Astrocyte of the cerebellum (primary cell): ENCODE results near the gene NLRP13.

Experiments used
- DNase-seq: peaks from one replicate; pipeline ENCODE4 v3.0.0-alpha.2; 2011; ENCODE audit warnings: low read depth
- H3K4me3 ChIP-seq: 2 replicates; pipeline ENCODE4 v1.5.1; 2011; ENCODE audit warnings: mild to moderate bottlenecking, low read depth, low read length, moderate library complexity
- in situ Hi-C: cut with HindIII; loops from 2 replicates; pipeline ENCODE4 v1.10.0; 2017; ENCODE audit warnings: low sequenced_read_pairs
- TF ChIP-seq, protein P1 (sequence below): IDR thresholded peaks from 2 replicates; pipeline ENCODE4 v1.5.1; 2012; ENCODE audit warnings: low read length, low read depth, moderate library complexity, mild to moderate bottlenecking; ENCODE audit errors: missing control alignments

Gene NLRP13

DNA sequence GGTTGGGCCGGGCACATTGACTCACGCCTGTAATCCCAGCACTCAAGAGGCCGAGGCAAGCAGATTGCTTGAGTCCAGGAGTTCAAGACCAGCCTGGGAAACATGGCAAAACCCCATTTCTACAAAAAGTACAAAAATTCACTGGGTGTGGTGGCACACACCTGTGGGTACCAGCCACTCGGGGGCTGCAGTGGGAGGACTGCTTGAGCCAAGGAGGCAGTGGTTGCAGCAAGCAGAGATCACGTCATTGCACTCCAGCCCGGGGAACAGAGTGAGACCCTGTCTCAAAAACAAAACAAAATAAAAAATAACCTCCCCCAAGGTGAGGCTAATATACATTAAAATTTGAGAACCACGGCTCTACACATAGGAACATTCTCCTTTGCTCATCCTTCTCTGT is 24.9 kb downstream of the NLRP13 start:
- TF ChIP-seq, protein P1, sequence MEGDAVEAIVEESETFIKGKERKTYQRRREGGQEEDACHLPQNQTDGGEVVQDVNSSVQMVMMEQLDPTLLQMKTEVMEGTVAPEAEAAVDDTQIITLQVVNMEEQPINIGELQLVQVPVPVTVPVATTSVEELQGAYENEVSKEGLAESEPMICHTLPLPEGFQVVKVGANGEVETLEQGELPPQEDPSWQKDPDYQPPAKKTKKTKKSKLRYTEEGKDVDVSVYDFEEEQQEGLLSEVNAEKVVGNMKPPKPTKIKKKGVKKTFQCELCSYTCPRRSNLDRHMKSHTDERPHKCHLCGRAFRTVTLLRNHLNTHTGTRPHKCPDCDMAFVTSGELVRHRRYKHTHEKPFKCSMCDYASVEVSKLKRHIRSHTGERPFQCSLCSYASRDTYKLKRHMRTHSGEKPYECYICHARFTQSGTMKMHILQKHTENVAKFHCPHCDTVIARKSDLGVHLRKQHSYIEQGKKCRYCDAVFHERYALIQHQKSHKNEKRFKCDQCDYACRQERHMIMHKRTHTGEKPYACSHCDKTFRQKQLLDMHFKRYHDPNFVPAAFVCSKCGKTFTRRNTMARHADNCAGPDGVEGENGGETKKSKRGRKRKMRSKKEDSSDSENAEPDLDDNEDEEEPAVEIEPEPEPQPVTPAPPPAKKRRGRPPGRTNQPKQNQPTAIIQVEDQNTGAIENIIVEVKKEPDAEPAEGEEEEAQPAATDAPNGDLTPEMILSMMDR: no peak
- no peak overlapping the region for H3K4me3 ChIP-seq
- in situ Hi-C loops: no loop called here
- DNase-seq: no peak

DNA sequence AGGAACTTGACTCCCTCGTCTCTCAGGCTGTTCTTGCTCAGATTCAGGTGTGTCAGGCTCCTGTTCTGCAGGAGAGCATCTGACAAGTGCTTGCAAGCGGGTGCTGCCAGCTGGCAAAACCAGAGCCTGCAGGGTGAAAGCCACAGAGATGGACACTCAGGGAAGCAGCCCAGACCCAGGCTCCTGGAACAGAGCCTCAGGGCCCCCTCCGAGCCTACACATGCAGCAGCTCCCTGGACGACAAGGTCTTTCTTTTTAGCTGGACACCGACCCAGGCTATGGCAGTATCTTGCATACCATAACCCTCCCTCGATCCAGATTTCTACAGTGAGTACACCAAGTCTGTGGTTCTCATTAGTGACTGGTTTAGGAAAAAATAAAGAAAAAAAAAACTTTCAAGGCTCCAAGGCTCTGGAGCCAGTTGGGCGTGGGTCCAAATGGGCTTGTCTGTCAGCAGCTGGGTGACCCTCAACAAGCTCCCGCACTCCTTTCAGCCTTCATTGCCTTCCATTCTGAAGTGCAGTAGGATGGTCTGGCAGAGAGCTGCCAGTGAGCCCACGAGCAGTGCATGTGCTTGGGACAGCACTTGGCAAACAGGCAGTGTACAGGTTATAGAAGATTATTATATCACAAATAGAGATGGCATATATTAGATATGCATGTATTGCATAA is 29.9 kb downstream of the NLRP13 start:
- TF ChIP-seq, protein P1: no peak
- in situ Hi-C loops: no loop called here
- DNase-seq: no peak
- H3K4me3 ChIP-seq: no peak overlapping the region

DNA sequence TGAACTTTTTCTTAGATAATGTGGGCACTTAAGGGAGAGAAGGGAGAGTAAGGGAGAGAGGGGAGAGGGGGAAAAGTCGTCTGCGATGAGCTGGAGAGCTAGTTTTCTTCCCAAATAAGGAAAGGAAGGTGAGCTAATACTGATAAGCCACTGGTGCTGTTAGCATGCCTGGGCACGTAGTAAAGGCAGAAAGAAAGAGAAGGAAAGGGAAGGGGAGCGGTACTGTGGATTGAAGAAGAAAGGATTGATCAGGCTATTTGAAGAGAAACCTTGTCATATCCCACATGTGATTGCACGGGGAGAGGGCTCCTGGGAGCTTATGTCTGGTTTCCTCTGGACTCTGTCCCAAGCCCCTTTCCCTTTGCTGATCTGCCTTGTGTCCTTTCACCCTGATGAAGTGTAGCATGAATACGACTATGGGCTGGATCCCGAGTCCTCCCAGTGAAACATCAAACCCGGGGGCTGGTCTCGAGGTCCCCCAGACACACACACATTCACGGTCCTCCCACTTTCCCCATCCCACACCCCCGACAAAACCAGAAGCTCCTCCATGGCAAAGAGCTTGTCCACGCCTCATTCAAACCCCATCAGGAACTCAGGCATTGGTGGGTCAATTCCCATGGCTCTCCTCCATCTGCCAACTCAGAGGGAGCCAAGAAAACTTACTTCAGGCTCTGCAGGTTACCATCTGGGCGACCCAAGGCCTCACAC is 30.6 kb downstream of the NLRP13 start:
- H3K4me3 ChIP-seq: no peak overlapping the region
- TF ChIP-seq, protein P1: no peak
- in situ Hi-C loops: no loop called here
- DNase-seq: no peak

DNA sequence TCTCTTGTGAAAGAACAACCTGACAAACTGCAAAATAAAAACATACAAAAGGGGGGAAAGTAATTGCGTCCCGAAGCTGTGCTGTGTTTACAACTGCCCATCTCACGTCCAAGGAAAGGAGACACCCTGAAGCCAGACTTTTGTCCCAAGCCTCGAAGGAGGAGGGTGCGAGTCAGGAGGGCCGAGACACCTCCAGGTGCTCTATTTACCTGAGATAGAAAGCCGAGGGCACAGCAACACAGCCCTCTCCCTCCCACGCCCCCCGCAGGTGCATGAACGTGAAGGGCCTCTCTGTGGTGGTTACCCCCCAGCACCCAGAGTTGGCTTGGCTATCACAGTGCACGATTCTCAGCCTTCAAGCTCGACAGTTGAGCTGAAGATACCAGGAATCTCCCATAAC is 33.2 kb downstream of the NLRP13 start:
- H3K4me3 ChIP-seq: no peak overlapping the region
- TF ChIP-seq, protein P1: no peak
- DNase-seq: no peak
- in situ Hi-C loops: no loop called here

DNA sequence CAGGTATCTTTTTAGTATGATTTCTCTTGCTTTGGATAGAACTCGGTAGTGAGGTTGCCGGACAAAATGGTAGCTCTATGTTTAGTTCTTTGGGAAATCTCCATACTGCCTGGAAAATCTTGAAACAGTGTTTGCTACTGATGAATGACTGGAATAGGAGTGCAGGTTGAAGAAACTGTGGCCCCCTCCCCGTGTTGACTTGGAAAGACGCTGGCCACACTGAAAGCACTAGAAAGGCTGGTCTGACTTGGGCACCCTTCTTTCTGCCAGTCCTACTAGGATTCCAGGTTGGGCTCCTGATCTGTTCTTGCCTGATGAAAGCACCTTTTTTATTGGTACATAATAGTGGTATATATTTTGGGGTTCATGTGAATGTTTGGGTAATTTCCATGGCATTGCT is 49.5 kb downstream of the NLRP13 start:
- TF ChIP-seq, protein P1: no peak
- DNase-seq: no peak
- H3K4me3 ChIP-seq: no peak overlapping the region
- in situ Hi-C loops: no loop called here

DNA sequence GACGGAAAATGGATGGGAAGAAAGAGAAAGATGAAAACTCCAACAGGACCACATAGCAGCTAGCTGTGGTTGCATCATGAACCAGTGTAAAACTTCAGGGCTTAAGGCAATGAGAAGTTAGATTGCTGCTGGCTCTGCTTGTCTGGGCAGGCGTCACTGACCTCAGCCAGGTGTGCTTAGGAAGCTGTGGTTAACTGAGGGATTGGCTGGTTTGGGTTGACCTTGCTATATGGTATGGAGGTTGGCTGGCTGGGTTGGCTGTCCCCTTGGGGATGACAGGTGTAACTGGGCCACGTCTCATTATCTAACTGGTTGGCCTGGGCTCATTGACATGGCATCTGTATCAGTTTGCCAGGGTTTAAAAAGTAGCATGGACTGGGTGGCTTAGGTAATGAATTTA is 54.9 kb downstream of the NLRP13 start:
- H3K4me3 ChIP-seq: no peak overlapping the region
- TF ChIP-seq, protein P1: no peak
- no peak for DNase-seq
- in situ Hi-C loops: no loop called here
